H9 (cell line): ENCODE data around the gene DNMBP. TPM values are rescaled to one million over a fixed set of nuclear protein-coding genes. Genes with fewer than 3 reads are reported as not detected.
A peak's percentile ranks its signal among the peaks of the same experiment; 100 is the strongest.

Source experiments
- DNase-seq: peaks from one replicate; pipeline ENCODE4 v3.0.0-alpha.2; 2017
- H2AFZ ChIP-seq: one replicate; pipeline ENCODE4 v1.6.1; 2013; ENCODE audit warnings: mild to moderate bottlenecking, low read length, control low read depth, moderate library complexity
- H2AK5ac ChIP-seq: 2 replicates; pipeline ENCODE4 v1.6.1; 2013; ENCODE audit warnings: low read length, control low read depth, mixed read lengths; ENCODE audit not compliant: insufficient read length
- H2BK120ac ChIP-seq: one replicate; pipeline ENCODE4 v1.6.1; 2013; ENCODE audit warnings: low read depth, mild to moderate bottlenecking, low read length, control low read depth, inconsistent platforms; ENCODE audit not compliant: poor library complexity, severe bottlenecking
- H2BK12ac ChIP-seq: 2 replicates; pipeline ENCODE4 v1.6.1; 2013; ENCODE audit warnings: low read length, control low read depth, mixed read lengths, low read depth; ENCODE audit not compliant: insufficient read length
- H2BK15ac ChIP-seq: 2 replicates; pipeline ENCODE4 v1.6.1; 2013; ENCODE audit warnings: low read depth, low read length, control low read depth
- H2BK20ac ChIP-seq: one replicate; pipeline ENCODE4 v1.6.1; 2013; ENCODE audit warnings: low read depth, mild to moderate bottlenecking, low read length, control low read depth, inconsistent platforms; ENCODE audit not compliant: poor library complexity, severe bottlenecking
- H2BK5ac ChIP-seq: 2 replicates; pipeline ENCODE4 v1.6.1; 2013; ENCODE audit warnings: low read length, control low read depth, mixed read lengths; ENCODE audit not compliant: insufficient read length
- H3K14ac ChIP-seq: 2 replicates; pipeline ENCODE4 v1.6.1; 2013; ENCODE audit warnings: low read length, control low read depth; ENCODE audit not compliant: insufficient read depth
- H3K18ac ChIP-seq: 2 replicates; pipeline ENCODE4 v1.6.1; 2013; ENCODE audit warnings: low read depth, mild to moderate bottlenecking, mixed read lengths, low read length, control low read depth; ENCODE audit not compliant: insufficient read length
- H3K23ac ChIP-seq: 2 replicates; pipeline ENCODE4 v1.6.1; 2013; ENCODE audit warnings: low read length, control low read depth, mixed read lengths, low read depth; ENCODE audit not compliant: insufficient read length
- H3K23me2 ChIP-seq: 2 replicates; pipeline ENCODE4 v1.6.1; 2013; ENCODE audit warnings: low read depth, mild to moderate bottlenecking, mixed read lengths, low read length, control low read depth; ENCODE audit not compliant: insufficient read length, poor library complexity, severe bottlenecking
- H3K27ac ChIP-seq: 2 replicates; pipeline ENCODE4 v1.5.1; 2013; ENCODE audit warnings: low read length, control low read depth, mixed read lengths, low read depth; ENCODE audit not compliant: insufficient read length
- H3K27me3 ChIP-seq: 2 replicates; pipeline ENCODE4 v1.6.1; 2013; ENCODE audit warnings: low read length, control low read depth, inconsistent platforms; ENCODE audit not compliant: insufficient read depth
- H3K4ac ChIP-seq: 2 replicates; pipeline ENCODE4 v1.6.1; 2013; ENCODE audit warnings: low read depth, mild to moderate bottlenecking, control low read depth, inconsistent platforms, low read length, moderate library complexity
- H3K4me1 ChIP-seq: 2 replicates; pipeline ENCODE4 v1.6.1; 2013; ENCODE audit warnings: low read length, control low read depth, inconsistent platforms; ENCODE audit not compliant: insufficient read depth
- H3K4me2 ChIP-seq: 2 replicates; pipeline ENCODE4 v1.6.1; 2013; ENCODE audit warnings: low read length, control low read depth, mixed read lengths; ENCODE audit not compliant: insufficient read length, insufficient read depth
- H3K56ac ChIP-seq: 2 replicates; pipeline ENCODE4 v1.6.1; 2013; ENCODE audit warnings: low read depth, mild to moderate bottlenecking, mixed read lengths, low read length, control low read depth; ENCODE audit not compliant: insufficient read length
- H3K79me1 ChIP-seq: 2 replicates; pipeline ENCODE4 v1.6.1; 2013; ENCODE audit warnings: low read depth, mild to moderate bottlenecking, moderate library complexity, low read length, control low read depth, inconsistent platforms; ENCODE audit not compliant: insufficient read depth, poor library complexity, severe bottlenecking
- H3K79me2 ChIP-seq: 2 replicates; pipeline ENCODE4 v1.6.1; 2013; ENCODE audit warnings: low read length, control low read depth, inconsistent platforms; ENCODE audit not compliant: insufficient read depth
- H3K9ac ChIP-seq: 2 replicates; pipeline ENCODE4 v1.6.1; 2013; ENCODE audit warnings: low read length, control low read depth, mixed read lengths; ENCODE audit not compliant: insufficient read length; ENCODE audit errors: extremely low read depth
- H3K9me3 ChIP-seq: one replicate; pipeline ENCODE4 v1.6.1; 2013; ENCODE audit warnings: low read depth, low read length, inconsistent platforms; ENCODE audit not compliant: control insufficient read depth
- H3T11ph ChIP-seq: one replicate; pipeline ENCODE4 v1.6.1; 2013; ENCODE audit warnings: mild to moderate bottlenecking, low read length, control low read depth, inconsistent platforms
- H4K20me1 ChIP-seq: one replicate; pipeline ENCODE4 v1.6.1; 2013; ENCODE audit not compliant: control insufficient read depth, insufficient read length, insufficient read depth
- H4K5ac ChIP-seq: 2 replicates; pipeline ENCODE4 v1.6.1; 2013; ENCODE audit warnings: low read depth, mild to moderate bottlenecking, mixed read lengths, low read length, control low read depth; ENCODE audit not compliant: insufficient read length
- H4K8ac ChIP-seq: replicated peaks from 2 replicates; pipeline ENCODE4 v1.6.1; 2013; ENCODE audit warnings: low read length, control low read depth, mixed read lengths, low read depth; ENCODE audit not compliant: insufficient read length
- H4K91ac ChIP-seq: 2 replicates; pipeline ENCODE4 v1.6.1; 2013; ENCODE audit warnings: low read depth, mild to moderate bottlenecking, moderate library complexity, mixed read lengths, low read length, control low read depth; ENCODE audit not compliant: insufficient read length
- H3K27ac Mint-ChIP-seq, 3 experiments: 2 replicates in 2 of 3; 3 replicates in 1 of 3; pipeline ENCODE4 v1.8.0; 2020 to 2021; ENCODE audit warnings: mixed read lengths in 3 of 3, mild to moderate bottlenecking in 1 of 3, moderate library complexity in 1 of 3
- H3K27me3 Mint-ChIP-seq: 2 replicates; pipeline ENCODE4 v1.8.0; 2021; ENCODE audit warnings: low read depth, mild to moderate bottlenecking, moderate library complexity, mixed read lengths
- H3K36me3 Mint-ChIP-seq, 3 experiments: 2 replicates in 2 of 3; 3 replicates in 1 of 3; pipeline ENCODE4 v1.8.0; 2020 to 2021; ENCODE audit warnings: low read depth in 3 of 3, mixed read lengths in 3 of 3; ENCODE audit not compliant: insufficient read depth in 1 of 3
- H3K4me1 Mint-ChIP-seq, 2 experiments: 2 replicates each; pipeline ENCODE4 v1.8.0; 2020; ENCODE audit warnings: mixed read lengths in 2 of 2
- H3K4me3 Mint-ChIP-seq, 2 experiments: 2 replicates in 1 of 2; 3 replicates in 1 of 2; pipeline ENCODE4 v1.8.0; 2020 to 2021; ENCODE audit warnings: mild to moderate bottlenecking in 2 of 2, mixed read lengths in 2 of 2, moderate library complexity in 1 of 2
- H3K9me3 Mint-ChIP-seq, 2 experiments: 2 replicates in 1 of 2; 3 replicates in 1 of 2; pipeline ENCODE4 v1.8.0; 2020; ENCODE audit warnings: mild to moderate bottlenecking in 2 of 2, mixed read lengths in 2 of 2, moderate library complexity in 1 of 2
- WGBS: extraction: QIAGEN DNeasy Blood & Tissue Kit; methylation state at CpG from one replicate; pipeline ENCODE4 v1.1.7; 2013; ENCODE audit warnings: missing lambda C conversion rate, low lambda C conversion rate, mixed read lengths; ENCODE audit not compliant: insufficient read length; ENCODE audit errors: extremely low coverage; 5-methylcytosine and 5-hydroxymethylcytosine counted together
- total RNA-seq: library from RNA; stranded (reverse); gene quantifications from 2 replicates; pipeline ENCODE4 v1.2.1, GENCODE V29; 2021
- TF ChIP-seq, protein P1 (sequence below): fragments of 200-600 bp; sonication (generic); conservative IDR thresholded peaks from 3 replicates; pipeline ENCODE4 v1.8.0; 2021; ENCODE audit warnings: antibody characterized with exemption, mild to moderate bottlenecking

Gene DNMBP
- total RNA-seq, 1 experiment from 2014 or later, result 25.6 TPM

- H3K27ac Mint-ChIP-seq, result peak overlapping the region in 1 of 3 experiments; percentile 37; a peak in 1 of 7 replicates
- H3K79me2 ChIP-seq, result no peaks in the 10 kb centered on the region
Observed at GRCh38 chr10:99983280-99983988, 26.3 kb downstream of the DNMBP start.

More at GRCh38 chr10:99983280-99983988, 26.3 kb downstream of the DNMBP start:
- TF ChIP-seq, protein P1, sequence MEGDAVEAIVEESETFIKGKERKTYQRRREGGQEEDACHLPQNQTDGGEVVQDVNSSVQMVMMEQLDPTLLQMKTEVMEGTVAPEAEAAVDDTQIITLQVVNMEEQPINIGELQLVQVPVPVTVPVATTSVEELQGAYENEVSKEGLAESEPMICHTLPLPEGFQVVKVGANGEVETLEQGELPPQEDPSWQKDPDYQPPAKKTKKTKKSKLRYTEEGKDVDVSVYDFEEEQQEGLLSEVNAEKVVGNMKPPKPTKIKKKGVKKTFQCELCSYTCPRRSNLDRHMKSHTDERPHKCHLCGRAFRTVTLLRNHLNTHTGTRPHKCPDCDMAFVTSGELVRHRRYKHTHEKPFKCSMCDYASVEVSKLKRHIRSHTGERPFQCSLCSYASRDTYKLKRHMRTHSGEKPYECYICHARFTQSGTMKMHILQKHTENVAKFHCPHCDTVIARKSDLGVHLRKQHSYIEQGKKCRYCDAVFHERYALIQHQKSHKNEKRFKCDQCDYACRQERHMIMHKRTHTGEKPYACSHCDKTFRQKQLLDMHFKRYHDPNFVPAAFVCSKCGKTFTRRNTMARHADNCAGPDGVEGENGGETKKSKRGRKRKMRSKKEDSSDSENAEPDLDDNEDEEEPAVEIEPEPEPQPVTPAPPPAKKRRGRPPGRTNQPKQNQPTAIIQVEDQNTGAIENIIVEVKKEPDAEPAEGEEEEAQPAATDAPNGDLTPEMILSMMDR, result no peak
- H2AK5ac ChIP-seq, result no peak overlapping the region
- no peaks in the 10 kb centered on the region for H3K27me3 ChIP-seq
- H3K4me3 Mint-ChIP-seq, result no peak overlapping the region
- no peaks in the 10 kb centered on the region for H4K20me1 ChIP-seq
- no peak overlapping the region for H4K91ac ChIP-seq
- H3K4ac ChIP-seq, result no peak overlapping the region
- H3T11ph ChIP-seq, result no peak overlapping the region
- H3K27me3 Mint-ChIP-seq, result no peaks in the 10 kb centered on the region
- no peak overlapping the region for H2AFZ ChIP-seq
- H2BK15ac ChIP-seq, result no peak overlapping the region
- no peaks in the 10 kb centered on the region for H3K4me1 ChIP-seq
- H3K27ac ChIP-seq, result no peak overlapping the region
- no peak overlapping the region for H3K4me2 ChIP-seq
- H2BK120ac ChIP-seq, result no peak overlapping the region
- H4K5ac ChIP-seq, result no peak overlapping the region
- no CpG with 5 or more reads among the region's 16 CpGs for WGBS
- no peak overlapping the region for H3K9ac ChIP-seq
- H3K9me3 ChIP-seq, result no peaks in the 10 kb centered on the region
- H2BK5ac ChIP-seq, result no peak overlapping the region
- peaks cover 4% of the 10 kb centered on the region for H3K79me1 ChIP-seq
- no peaks in the 10 kb centered on the region for H3K9me3 Mint-ChIP-seq
- H3K36me3 Mint-ChIP-seq, result no peaks in the 10 kb centered on the region
- no peaks in the 10 kb centered on the region for H3K23me2 ChIP-seq
- H3K23ac ChIP-seq, result no peak overlapping the region
- H4K8ac ChIP-seq, result no peak overlapping the region
- no peak overlapping the region for H2BK20ac ChIP-seq
- no peak overlapping the region for H3K14ac ChIP-seq
- H2BK12ac ChIP-seq, result no peak overlapping the region
- no peak overlapping the region for H3K56ac ChIP-seq
- no peak overlapping the region for H3K18ac ChIP-seq
- peaks cover 16 to 18% of the 10 kb centered on the region in 2 experiments for H3K4me1 Mint-ChIP-seq
- DNase-seq, result no peak
